ENCODE results near the gene ZDHHC18.

Gene ZDHHC18

DNA sequence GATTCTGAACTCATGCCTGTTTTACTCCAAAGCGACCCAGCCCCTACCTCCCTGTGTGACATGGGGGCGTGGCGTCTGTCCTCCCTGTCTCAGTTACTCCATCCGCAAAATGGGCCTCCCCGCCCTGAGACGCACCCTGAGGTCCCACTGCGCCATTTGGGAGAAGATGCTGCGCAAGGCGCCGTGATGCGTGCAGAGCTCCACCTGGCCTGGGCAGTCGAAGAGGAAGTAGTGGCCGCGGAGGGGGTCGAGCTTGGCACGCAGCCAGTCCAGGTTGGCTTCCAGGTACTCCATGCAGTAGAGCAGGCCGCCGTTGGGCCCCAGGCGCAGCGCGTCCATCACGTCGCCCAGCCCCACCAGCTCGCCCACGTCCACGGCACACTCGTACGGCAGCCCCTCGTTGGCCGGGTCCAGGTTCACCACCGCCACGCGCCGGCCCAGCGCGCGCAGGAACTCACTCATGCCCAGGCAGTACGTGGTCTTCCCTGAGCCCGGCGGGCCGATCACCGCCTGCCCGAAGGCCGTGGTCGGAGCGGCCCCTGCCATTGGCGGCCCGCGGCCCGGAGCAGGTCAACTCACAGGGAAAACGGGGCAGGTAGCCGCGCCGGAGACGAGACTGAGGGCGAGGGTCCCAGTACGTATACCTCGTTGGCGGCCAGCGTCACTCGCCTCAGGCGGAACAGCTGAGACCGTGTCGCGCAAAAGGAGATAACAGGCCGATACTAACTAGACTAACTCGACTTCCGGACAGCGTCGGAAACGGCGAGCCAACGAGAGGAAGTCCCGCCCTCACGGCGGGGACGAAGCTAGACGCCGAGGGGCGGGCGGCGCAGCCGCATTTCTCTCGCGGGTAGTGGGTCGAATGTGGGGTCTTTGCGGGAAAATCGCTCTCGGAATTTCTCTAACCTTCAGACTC, 63.3 kb downstream of the ZDHHC18 start, which contains the start of gene GPN2 (continued):
- TF ChIP-seq, protein P1, sequence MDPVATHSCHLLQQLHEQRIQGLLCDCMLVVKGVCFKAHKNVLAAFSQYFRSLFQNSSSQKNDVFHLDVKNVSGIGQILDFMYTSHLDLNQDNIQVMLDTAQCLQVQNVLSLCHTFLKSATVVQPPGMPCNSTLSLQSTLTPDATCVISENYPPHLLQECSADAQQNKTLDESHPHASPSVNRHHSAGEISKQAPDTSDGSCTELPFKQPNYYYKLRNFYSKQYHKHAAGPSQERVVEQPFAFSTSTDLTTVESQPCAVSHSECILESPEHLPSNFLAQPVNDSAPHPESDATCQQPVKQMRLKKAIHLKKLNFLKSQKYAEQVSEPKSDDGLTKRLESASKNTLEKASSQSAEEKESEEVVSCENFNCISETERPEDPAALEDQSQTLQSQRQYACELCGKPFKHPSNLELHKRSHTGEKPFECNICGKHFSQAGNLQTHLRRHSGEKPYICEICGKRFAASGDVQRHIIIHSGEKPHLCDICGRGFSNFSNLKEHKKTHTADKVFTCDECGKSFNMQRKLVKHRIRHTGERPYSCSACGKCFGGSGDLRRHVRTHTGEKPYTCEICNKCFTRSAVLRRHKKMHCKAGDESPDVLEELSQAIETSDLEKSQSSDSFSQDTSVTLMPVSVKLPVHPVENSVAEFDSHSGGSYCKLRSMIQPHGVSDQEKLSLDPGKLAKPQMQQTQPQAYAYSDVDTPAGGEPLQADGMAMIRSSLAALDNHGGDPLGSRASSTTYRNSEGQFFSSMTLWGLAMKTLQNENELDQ (tag by site-specific recombination; IDR thresholded peaks at IDR 0.05; ENCODE audit: low read depth), result no peak
- TF ChIP-seq GLIS1 (tag by site-specific recombination; IDR thresholded peaks at IDR 0.05) (no peak), ZNF585B (tag by site-specific recombination; IDR thresholded peaks at IDR 0.05) (no peak), HOXC10 (CRISPR knock-in tag; IDR thresholded peaks at IDR 0.05) (peak; percentile 54; the same call in 1 of the 2 replicates), ZNF24 (tag by site-specific recombination; IDR thresholded peaks at IDR 0.05) (no peak), SCRT2 (tag by site-specific recombination; IDR thresholded peaks at IDR 0.05) (no peak), ZNF623 (tag by site-specific recombination; IDR thresholded peaks at IDR 0.05) (no peak), ZNF324 (tag by site-specific recombination; IDR thresholded peaks at IDR 0.05) (0 out of 2 replicates have a peak, but pooled peaks have one; percentile 30), ZNF677 (tag by site-specific recombination; IDR thresholded peaks at IDR 0.05) (no peak), ZNF114 (tag by site-specific recombination; IDR thresholded peaks at IDR 0.05) (no peak), GLI4 (tag by site-specific recombination; IDR thresholded peaks at IDR 0.05) (no peak), MZF1 (tag by site-specific recombination; IDR thresholded peaks at IDR 0.05; ENCODE audit: borderline replicate concordance) (no peak), ZEB2 (tag by site-specific recombination; IDR thresholded peaks at IDR 0.05) (peak; percentile 78), ZNF157 (tag by site-specific recombination; IDR thresholded peaks at IDR 0.05) (no peak), ZNF335 (tag by site-specific recombination; conservative IDR thresholded peaks at IDR 0.05) (peak; percentile 99), ZNF658 (tag by site-specific recombination; IDR thresholded peaks at IDR 0.05) (no peak), KLF7 (tag by site-specific recombination; IDR thresholded peaks at IDR 0.05; ENCODE audit: borderline replicate concordance) (no peak), MEIS1 (CRISPR knock-in tag; IDR thresholded peaks at IDR 0.05; ENCODE audit: borderline replicate concordance) (no peak), ZNF140 (tag by site-specific recombination; IDR thresholded peaks at IDR 0.05) (no peak), ZNF785 (tag by site-specific recombination; IDR thresholded peaks at IDR 0.05) (no peak), WT1 (tag by site-specific recombination; IDR thresholded peaks at IDR 0.05) (no peak), HOXA7 (CRISPR knock-in tag; IDR thresholded peaks at IDR 0.05; ENCODE audit: borderline replicate concordance) (no peak), ZNF843 (tag by site-specific recombination; IDR thresholded peaks at IDR 0.05) (peak; percentile 49; the same call in 1 of the 2 replicates)
- TF ChIP-seq, protein P2, sequence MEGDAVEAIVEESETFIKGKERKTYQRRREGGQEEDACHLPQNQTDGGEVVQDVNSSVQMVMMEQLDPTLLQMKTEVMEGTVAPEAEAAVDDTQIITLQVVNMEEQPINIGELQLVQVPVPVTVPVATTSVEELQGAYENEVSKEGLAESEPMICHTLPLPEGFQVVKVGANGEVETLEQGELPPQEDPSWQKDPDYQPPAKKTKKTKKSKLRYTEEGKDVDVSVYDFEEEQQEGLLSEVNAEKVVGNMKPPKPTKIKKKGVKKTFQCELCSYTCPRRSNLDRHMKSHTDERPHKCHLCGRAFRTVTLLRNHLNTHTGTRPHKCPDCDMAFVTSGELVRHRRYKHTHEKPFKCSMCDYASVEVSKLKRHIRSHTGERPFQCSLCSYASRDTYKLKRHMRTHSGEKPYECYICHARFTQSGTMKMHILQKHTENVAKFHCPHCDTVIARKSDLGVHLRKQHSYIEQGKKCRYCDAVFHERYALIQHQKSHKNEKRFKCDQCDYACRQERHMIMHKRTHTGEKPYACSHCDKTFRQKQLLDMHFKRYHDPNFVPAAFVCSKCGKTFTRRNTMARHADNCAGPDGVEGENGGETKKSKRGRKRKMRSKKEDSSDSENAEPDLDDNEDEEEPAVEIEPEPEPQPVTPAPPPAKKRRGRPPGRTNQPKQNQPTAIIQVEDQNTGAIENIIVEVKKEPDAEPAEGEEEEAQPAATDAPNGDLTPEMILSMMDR (tag by site-specific recombination; IDR thresholded peaks at IDR 0.05), result peak; percentile 29; the same call in 1 of the 2 replicates
- TF ChIP-seq, protein P3, sequence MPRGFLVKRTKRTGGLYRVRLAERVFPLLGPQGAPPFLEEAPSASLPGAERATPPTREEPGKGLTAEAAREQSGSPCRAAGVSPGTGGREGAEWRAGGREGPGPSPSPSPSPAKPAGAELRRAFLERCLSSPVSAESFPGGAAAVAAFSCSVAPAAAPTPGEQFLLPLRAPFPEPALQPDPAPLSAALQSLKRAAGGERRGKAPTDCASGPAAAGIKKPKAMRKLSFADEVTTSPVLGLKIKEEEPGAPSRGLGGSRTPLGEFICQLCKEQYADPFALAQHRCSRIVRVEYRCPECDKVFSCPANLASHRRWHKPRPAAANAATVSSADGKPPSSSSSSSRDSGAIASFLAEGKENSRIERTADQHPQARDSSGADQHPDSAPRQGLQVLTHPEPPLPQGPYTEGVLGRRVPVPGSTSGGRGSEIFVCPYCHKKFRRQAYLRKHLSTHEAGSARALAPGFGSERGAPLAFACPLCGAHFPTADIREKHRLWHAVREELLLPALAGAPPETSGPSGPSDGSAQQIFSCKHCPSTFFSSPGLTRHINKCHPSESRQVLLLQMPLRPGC (tag by site-specific recombination; IDR thresholded peaks at IDR 0.05), result 0 out of 2 replicates have a peak, but pooled peaks have one; percentile 32
- TF ChIP-seq, protein P4, sequence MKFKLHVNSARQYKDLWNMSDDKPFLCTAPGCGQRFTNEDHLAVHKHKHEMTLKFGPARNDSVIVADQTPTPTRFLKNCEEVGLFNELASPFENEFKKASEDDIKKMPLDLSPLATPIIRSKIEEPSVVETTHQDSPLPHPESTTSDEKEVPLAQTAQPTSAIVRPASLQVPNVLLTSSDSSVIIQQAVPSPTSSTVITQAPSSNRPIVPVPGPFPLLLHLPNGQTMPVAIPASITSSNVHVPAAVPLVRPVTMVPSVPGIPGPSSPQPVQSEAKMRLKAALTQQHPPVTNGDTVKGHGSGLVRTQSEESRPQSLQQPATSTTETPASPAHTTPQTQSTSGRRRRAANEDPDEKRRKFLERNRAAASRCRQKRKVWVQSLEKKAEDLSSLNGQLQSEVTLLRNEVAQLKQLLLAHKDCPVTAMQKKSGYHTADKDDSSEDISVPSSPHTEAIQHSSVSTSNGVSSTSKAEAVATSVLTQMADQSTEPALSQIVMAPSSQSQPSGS (tag by site-specific recombination; IDR thresholded peaks at IDR 0.05; ENCODE audit: low read depth), result no peak
- TF ChIP-seq, protein P5, sequence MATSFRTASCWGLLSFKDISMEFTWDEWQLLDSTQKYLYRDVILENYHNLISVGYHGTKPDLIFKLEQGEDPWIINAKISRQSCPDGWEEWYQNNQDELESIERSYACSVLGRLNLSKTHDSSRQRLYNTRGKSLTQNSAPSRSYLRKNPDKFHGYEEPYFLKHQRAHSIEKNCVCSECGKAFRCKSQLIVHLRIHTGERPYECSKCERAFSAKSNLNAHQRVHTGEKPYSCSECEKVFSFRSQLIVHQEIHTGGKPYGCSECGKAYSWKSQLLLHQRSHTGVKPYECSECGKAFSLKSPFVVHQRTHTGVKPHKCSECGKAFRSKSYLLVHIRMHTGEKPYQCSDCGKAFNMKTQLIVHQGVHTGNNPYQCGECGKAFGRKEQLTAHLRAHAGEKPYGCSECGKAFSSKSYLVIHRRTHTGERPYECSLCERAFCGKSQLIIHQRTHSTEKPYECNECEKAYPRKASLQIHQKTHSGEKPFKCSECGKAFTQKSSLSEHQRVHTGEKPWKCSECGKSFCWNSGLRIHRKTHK (tag by site-specific recombination; IDR thresholded peaks at IDR 0.05), result no peak
- TF ChIP-seq, protein P6, sequence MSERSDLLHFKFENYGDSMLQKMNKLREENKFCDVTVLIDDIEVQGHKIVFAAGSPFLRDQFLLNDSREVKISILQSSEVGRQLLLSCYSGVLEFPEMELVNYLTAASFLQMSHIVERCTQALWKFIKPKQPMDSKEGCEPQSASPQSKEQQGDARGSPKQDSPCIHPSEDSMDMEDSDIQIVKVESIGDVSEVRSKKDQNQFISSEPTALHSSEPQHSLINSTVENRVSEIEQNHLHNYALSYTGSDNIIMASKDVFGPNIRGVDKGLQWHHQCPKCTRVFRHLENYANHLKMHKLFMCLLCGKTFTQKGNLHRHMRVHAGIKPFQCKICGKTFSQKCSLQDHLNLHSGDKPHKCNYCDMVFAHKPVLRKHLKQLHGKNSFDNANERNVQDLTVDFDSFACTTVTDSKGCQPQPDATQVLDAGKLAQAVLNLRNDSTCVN (tag by site-specific recombination; optimal IDR thresholded peaks at IDR 0.05), result peak; percentile 69

Measured in HEK293 (cell line).